ENCODE measurements around the gene DYNLT2. TPM values are rescaled to one million over a fixed set of nuclear protein-coding genes. Genes with fewer than 3 reads are reported as not detected.
A peak's percentile ranks its signal among the peaks of the same experiment; 100 is the strongest.

DYNLT2 gene
- total RNA-seq, 1 donor from 2014 or later = 2.8 TPM

GRCh38 chr6:169723991-169724493 lies 27.3 kb downstream of the DYNLT2 start:
- TF ChIP-seq CTCF (conservative IDR thresholded peaks at IDR 0.05) = no peak
- Mint-ChIP-seq H3K9me3 (no peaks in the 10 kb centered on the region), H3K4me1 (peaks cover 75% of the 10 kb centered on the region), H3K27me3 (ENCODE audit: low read depth) (peaks cover 3% of the 10 kb centered on the region), H3K27ac (ENCODE audit: unreplicated experiment) (no peak overlapping the region), H3K4me3 (no peak overlapping the region), H3K36me3 (ENCODE audit: low read depth) (peaks cover 2% of the 10 kb centered on the region)
- DNase-seq (ENCODE audit: low read depth, low spot score) = peak; percentile 34

- peaks cover 3% of the 10 kb centered on the region for H3K27me3 Mint-ChIP-seq (ENCODE audit: low read depth)
- H3K9me3 Mint-ChIP-seq = no peaks in the 10 kb centered on the region
- no peak overlapping the region for H3K27ac Mint-ChIP-seq (ENCODE audit: unreplicated experiment)
- no peak for TF ChIP-seq CTCF (conservative IDR thresholded peaks at IDR 0.05)
- peaks cover 2% of the 10 kb centered on the region for H3K36me3 Mint-ChIP-seq (ENCODE audit: low read depth)
- H3K4me1 Mint-ChIP-seq = peaks cover 71% of the 10 kb centered on the region
- peak; percentile 43 for DNase-seq (ENCODE audit: low read depth, low spot score)
- peak overlapping the region; percentile 93 for H3K4me3 Mint-ChIP-seq
Observed at GRCh38 chr6:169723200-169723909, 28.0 kb downstream of the DYNLT2 start.

- peaks cover 65% of the 10 kb centered on the region for H3K4me1 Mint-ChIP-seq
- peaks cover 2% of the 10 kb centered on the region for H3K36me3 Mint-ChIP-seq (ENCODE audit: low read depth)
- peak; percentile 10 for DNase-seq (ENCODE audit: low read depth, low spot score)
- H3K4me3 Mint-ChIP-seq = peak overlapping the region; percentile 93
- TF ChIP-seq CTCF (conservative IDR thresholded peaks at IDR 0.05) = no peak
- no peak overlapping the region for H3K27ac Mint-ChIP-seq (ENCODE audit: unreplicated experiment)
- no peaks in the 10 kb centered on the region for H3K9me3 Mint-ChIP-seq
- peaks cover 3% of the 10 kb centered on the region for H3K27me3 Mint-ChIP-seq (ENCODE audit: low read depth)
Observed at GRCh38 chr6:169722362-169723199, 28.8 kb downstream of the DYNLT2 start.

GRCh38 chr6:169720207-169720855 lies 31.0 kb downstream of the DYNLT2 start:
- H3K9me3 Mint-ChIP-seq = no peaks in the 10 kb centered on the region
- no peak for DNase-seq (ENCODE audit: low read depth, low spot score)
- peak; percentile 35 for TF ChIP-seq CTCF (conservative IDR thresholded peaks at IDR 0.05)
- H3K27ac Mint-ChIP-seq (ENCODE audit: unreplicated experiment) = no peak overlapping the region
- H3K4me3 Mint-ChIP-seq = peak overlapping the region; percentile 36
- peaks cover 3% of the 10 kb centered on the region for H3K27me3 Mint-ChIP-seq (ENCODE audit: low read depth)
- H3K36me3 Mint-ChIP-seq (ENCODE audit: low read depth) = no peaks in the 10 kb centered on the region
- peaks cover 45% of the 10 kb centered on the region for H3K4me1 Mint-ChIP-seq

GRCh38 chr6:169719117-169719516 lies 32.3 kb downstream of the DYNLT2 start:
- Mint-ChIP-seq H3K27me3 (ENCODE audit: low read depth) (no peaks in the 10 kb centered on the region), H3K36me3 (ENCODE audit: low read depth) (no peaks in the 10 kb centered on the region), H3K27ac (ENCODE audit: unreplicated experiment) (no peak overlapping the region), H3K9me3 (no peaks in the 10 kb centered on the region), H3K4me1 (peaks cover 41% of the 10 kb centered on the region), H3K4me3 (peak overlapping the region; percentile 9)
- no peak for TF ChIP-seq CTCF (conservative IDR thresholded peaks at IDR 0.05)
- no peak for DNase-seq (ENCODE audit: low read depth, low spot score)
